ENCODE data around the gene LRRC26. TPM values are rescaled to one million over a fixed set of nuclear protein-coding genes. Genes with fewer than 3 reads are reported as not detected.

The LRRC26 gene
- total and polyA plus RNA-seq, 4 donors, result 0.12 to 5.2 (median 0.57) TPM

DNA sequence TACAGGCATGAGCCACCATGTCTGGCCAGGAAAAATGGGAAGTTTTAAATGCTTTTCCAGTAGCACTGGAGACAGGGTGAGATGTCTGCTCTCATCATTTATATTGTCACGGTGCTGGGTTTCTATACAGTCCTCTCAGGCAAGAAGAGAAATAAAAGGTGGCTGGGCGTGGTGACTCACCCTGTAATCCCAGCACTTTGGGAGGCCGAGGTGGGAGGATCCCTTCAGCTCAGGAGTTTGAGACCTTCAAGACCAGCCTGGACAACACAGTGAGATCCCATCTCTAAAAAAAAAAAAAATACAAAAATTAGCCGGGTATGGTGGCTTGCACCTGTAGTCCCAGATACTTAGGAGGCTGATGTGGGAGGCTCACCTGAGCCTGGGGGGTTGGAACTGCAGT is 35.7 kb downstream of the LRRC26 start:
- no peak overlapping the region for H3K9ac ChIP-seq (ENCODE audit: insufficient read depth in 1 of 2, low read length in 2 of 2)
- peaks cover 0 to 9% (median 0%) of the 10 kb centered on the region in 4 donors for H3K9me3 ChIP-seq (ENCODE audit: control insufficient read depth in 4 of 4, insufficient read depth in 3 of 4, low read length in 3 of 4)
- no peak for TF ChIP-seq CTCF (IDR thresholded peaks at IDR 0.05; ENCODE audit: control extremely low read depth, extremely low read depth)
- DNase-seq, result no peak
- H3K4me1 ChIP-seq (ENCODE audit: control insufficient read depth in 5 of 5, insufficient read depth in 5 of 5, low read length in 5 of 5), result peaks cover 0 to 7% (median 0%) of the 10 kb centered on the region in 5 donors
- no peak for ATAC-seq (ENCODE audit: insufficient read depth, low FRiP score)
- peaks cover 10 to 31% (median 19%) of the 10 kb centered on the region in 3 donors for H3K27me3 ChIP-seq (ENCODE audit: control insufficient read depth in 3 of 3, insufficient read depth in 3 of 3, low read length in 2 of 3)
- H3K36me3 ChIP-seq (ENCODE audit: control insufficient read depth in 4 of 4, insufficient read depth in 4 of 4, low read length in 4 of 4), result no peaks in the 10 kb centered on the region
- H3K4me3 ChIP-seq, result no peak overlapping the region
- H3K27ac ChIP-seq (ENCODE audit: low read depth in 1 of 2, low read length in 1 of 2), result no peak overlapping the region
- 87% methylated on average over 4 of the region's 4 CpGs for WGBS, 2 donors

- WGBS, 2 donors, result 6 to 8% methylated on average over 57 to 58 of the region's 58 CpGs
- DNase-seq (no peak), ATAC-seq (ENCODE audit: insufficient read depth, low FRiP score) (no peak)
- TF ChIP-seq CTCF (IDR thresholded peaks at IDR 0.05; ENCODE audit: control extremely low read depth, extremely low read depth), result no peak
- H3K27me3 ChIP-seq (ENCODE audit: control insufficient read depth in 3 of 3, insufficient read depth in 3 of 3, low read length in 2 of 3), result peaks cover 0 to 7% (median 0%) of the 10 kb centered on the region in 3 donors
- H3K9me3 ChIP-seq (ENCODE audit: control insufficient read depth in 4 of 4, insufficient read depth in 3 of 4, low read length in 3 of 4), result peaks cover 0 to 5% (median 0%) of the 10 kb centered on the region in 4 donors
- no peak overlapping the region for H3K9ac ChIP-seq (ENCODE audit: insufficient read depth in 1 of 2, low read length in 2 of 2)
- no peaks in the 10 kb centered on the region for H3K36me3 ChIP-seq (ENCODE audit: control insufficient read depth in 4 of 4, insufficient read depth in 4 of 4, low read length in 4 of 4)
- H3K27ac ChIP-seq (ENCODE audit: low read depth in 1 of 2, low read length in 1 of 2), result peak overlapping the region; percentile 59 to 80
- H3K4me3 ChIP-seq, result peak overlapping the region; percentile 76
- H3K4me1 ChIP-seq (ENCODE audit: control insufficient read depth in 5 of 5, insufficient read depth in 5 of 5, low read length in 5 of 5), result peaks cover 0 to 16% (median 6%) of the 10 kb centered on the region in 5 donors
These were observed 39.6 kb downstream of the LRRC26 start for GRCh38 chr9:137130176-137130755.

DNA sequence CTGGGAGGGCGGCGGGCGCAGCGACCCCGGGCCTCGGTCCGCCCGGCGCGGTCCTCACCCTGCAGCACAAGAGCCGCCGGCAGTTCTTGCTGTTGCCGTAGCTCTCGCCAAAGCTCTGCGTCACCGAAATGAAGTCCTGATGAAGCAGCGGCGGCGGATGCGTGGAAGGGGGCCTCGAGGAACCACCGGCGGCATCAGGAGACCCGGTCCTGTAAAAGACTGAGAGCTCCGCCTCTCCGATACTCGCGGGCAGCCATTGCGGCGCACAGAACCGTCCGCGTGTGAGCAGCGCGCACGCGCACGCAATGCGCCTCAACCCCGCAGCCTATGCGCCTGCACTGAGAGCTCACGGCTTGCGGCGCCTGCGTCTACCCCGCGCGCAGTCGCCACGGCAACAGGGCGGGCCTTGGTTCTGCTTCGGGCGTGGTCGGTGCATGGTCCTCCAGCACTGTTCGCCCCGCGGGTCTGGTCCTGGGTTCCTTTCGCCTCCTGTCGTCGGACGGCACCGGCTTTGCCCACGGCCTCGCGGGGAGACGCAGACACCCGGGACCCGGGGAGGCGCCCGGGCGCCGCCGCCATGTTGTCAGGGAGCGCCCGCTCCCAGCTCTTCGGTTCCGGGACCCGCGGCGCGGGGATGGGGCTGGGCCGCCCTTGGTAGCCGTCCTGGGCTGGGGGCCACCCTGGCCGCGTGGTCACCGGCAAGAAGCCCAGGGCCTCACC is 40.2 kb downstream of the LRRC26 start:
- Histone ChIP-seq H3K4me3 (peak overlapping the region; percentile 76), H3K27ac (ENCODE audit: low read depth in 1 of 2, low read length in 1 of 2) (peak overlapping the region; percentile 65 to 80), H3K9me3 (ENCODE audit: control insufficient read depth in 4 of 4, insufficient read depth in 3 of 4, low read length in 3 of 4) (peaks cover 0 to 5% (median 0%) of the 10 kb centered on the region in 4 donors), H3K36me3 (ENCODE audit: control insufficient read depth in 4 of 4, insufficient read depth in 4 of 4, low read length in 4 of 4) (no peaks in the 10 kb centered on the region), H3K27me3 (ENCODE audit: control insufficient read depth in 3 of 3, insufficient read depth in 3 of 3, low read length in 2 of 3) (peaks cover 0 to 7% (median 0%) of the 10 kb centered on the region in 3 donors), H3K4me1 (ENCODE audit: control insufficient read depth in 5 of 5, insufficient read depth in 5 of 5, low read length in 5 of 5) (peaks cover 0 to 16% (median 6%) of the 10 kb centered on the region in 5 donors), H3K9ac (ENCODE audit: insufficient read depth in 1 of 2, low read length in 2 of 2) (no peak overlapping the region)
- ATAC-seq (ENCODE audit: insufficient read depth, low FRiP score) (peak; percentile 97), DNase-seq (peak; percentile 83 to 92 (median 87))
- 1 to 2% methylated on average over 65 to 86 of the region's 86 CpGs for WGBS, 2 donors
- no peak for TF ChIP-seq CTCF (IDR thresholded peaks at IDR 0.05; ENCODE audit: control extremely low read depth, extremely low read depth)

All from lung (tissue), 12 donors.